AG10803 (cell line): Measurements from ENCODE around the gene SMARCAL1.

Experiments
- DNase-seq: peaks from one replicate; pipeline ENCODE4 v3.0.0; 2010; ENCODE audit warnings: low read depth
- H3K4me3 ChIP-seq: 2 replicates; pipeline ENCODE4 v1.5.1; 2011; ENCODE audit warnings: mild to moderate bottlenecking, low read length, control low read depth
- CTCF ChIP-seq: conservative IDR thresholded peaks from 2 replicates; pipeline ENCODE4 v1.5.1; 2011; ENCODE audit warnings: mild to moderate bottlenecking, low read length, control low read depth, inconsistent platforms

SMARCAL1 gene

GRCh38 chr2:216408426-216409290 is 3.6 kb upstream of the SMARCAL1 start:
- DNase-seq = no peak
- H3K4me3 ChIP-seq = no peak overlapping the region
- no peak for TF ChIP-seq CTCF

GRCh38 chr2:216410550-216410949 is 1.7 kb upstream of the SMARCAL1 start:
- no peak for DNase-seq
- TF ChIP-seq CTCF = no peak
- H3K4me3 ChIP-seq = no peak overlapping the region

- no peak overlapping the region for H3K4me3 ChIP-seq
- no peak for DNase-seq
- no peak for TF ChIP-seq CTCF
Observed at GRCh38 chr2:216413882-216414281, 1.6 kb downstream of the SMARCAL1 start.

- no peak for DNase-seq
- H3K4me3 ChIP-seq = no peak overlapping the region
- TF ChIP-seq CTCF = no peak
Observed at GRCh38 chr2:216414772-216415319, 2.6 kb downstream of the SMARCAL1 start.

GRCh38 chr2:216415541-216415940 is 3.3 kb downstream of the SMARCAL1 start:
- no peak overlapping the region for H3K4me3 ChIP-seq
- DNase-seq = no peak
- TF ChIP-seq CTCF = no peak

GRCh38 chr2:216416571-216417307 is 4.5 kb downstream of the SMARCAL1 start:
- no peak for TF ChIP-seq CTCF
- H3K4me3 ChIP-seq = no peak overlapping the region
- no peak for DNase-seq
